A549 (cell line): Measurements from ENCODE around the gene ABCF2. TPM values are rescaled to one million over a fixed set of nuclear protein-coding genes. Genes with fewer than 3 reads are reported as not detected.

ENCODE experiments used
- ATAC-seq, 2 experiments: fragments of 200-7000 bp in 1 of 2; fragments of >200 bp in 1 of 2; cut with Nextera tagmentation in 1 of 2; cut with Tn5 transposase in 1 of 2; 3 replicates each; pipeline versions ENCODE4 v1.8.0 to v1.9.1; 2018 to 2020; ENCODE audit warnings: mild to moderate bottlenecking in 1 of 2, moderate library complexity in 1 of 2
- CTCF ChIA-PET: fragments of 300-600 bp; sonication (Branson Sonifier 250); formaldehyde crosslinking; extraction: SDS; loops from one replicate; lab custom pipeline; 2021; ENCODE audit warnings: antibody characterized with exemption, inconsistent platforms; lab: Yijun Ruan, JAX
- POLR2A ChIA-PET: fragments of 350-600 bp; formaldehyde crosslinking; extraction: SDS; loops from one replicate; lab custom pipeline; 2021; ENCODE audit warnings: antibody characterized with exemption, inconsistent platforms; lab: Yijun Ruan, JAX
- DNase-seq, 2 experiments: peaks; one replicate each; pipeline versions ENCODE4 v3.0.0 to v3.0.0-alpha.2; 2011 to 2016; ENCODE audit warnings: low read depth in 1 of 2, low spot score in 1 of 2
- FAIRE-seq: peaks from 2 replicates; lab custom pipeline; 2011; peaks lifted over from hg19 to GRCh38; lab: Jason Lieb, UNC
- H3K27ac ChIP-seq, 2 experiments: fragments of >200 bp; sonication (Bioruptor Twin); formaldehyde crosslinking; 3 replicates each; pipeline ENCODE4 v1.5.1; 2016 to 2017
- H3K4me1 ChIP-seq: fragments of >200 bp; sonication (Bioruptor Twin); formaldehyde crosslinking; 3 replicates; pipeline ENCODE4 v1.6.1; 2016
- H3K4me2 ChIP-seq: fragments of >200 bp; sonication (Bioruptor Twin); formaldehyde crosslinking; 3 replicates; pipeline ENCODE4 v1.6.1; 2016
- H3K4me3 ChIP-seq: fragments of >200 bp; sonication (Bioruptor Twin); formaldehyde crosslinking; 3 replicates; pipeline ENCODE4 v1.5.1; 2016
- H3K9me3 ChIP-seq: fragments of >200 bp; sonication (Bioruptor Twin); formaldehyde crosslinking; 3 replicates; pipeline ENCODE4 v1.6.1; 2016
- ATOH8 ChIP-seq: fragments of 250-450 bp; sonication (Bioruptor Pico); IDR thresholded peaks from 2 replicates; pipeline ENCODE4 v1.5.0; 2020; ENCODE audit warnings: low read depth, mild to moderate bottlenecking, moderate library complexity
- BCL3 ChIP-seq: fragments of >200 bp; sonication (Bioruptor Twin); formaldehyde crosslinking; IDR thresholded peaks from 3 replicates; pipeline ENCODE4 v1.6.1; 2016
- BHLHE40 ChIP-seq: IDR thresholded peaks from 2 replicates; pipeline ENCODE4 v1.6.1; 2012; ENCODE audit warnings: low read depth, low read length, inconsistent platforms
- CBX2 ChIP-seq: fragments of 200-600 bp; sonication (generic); IDR thresholded peaks from 2 replicates; pipeline ENCODE4 v1.6.1; 2016; ENCODE audit warnings: low read depth, mild to moderate bottlenecking, borderline replicate concordance
- CHD2 ChIP-seq: fragments of 150-350 bp; IDR thresholded peaks from 2 replicates; pipeline ENCODE4 v1.6.1; 2014; ENCODE audit warnings: low read length; ENCODE audit not compliant: partially characterized antibody
- ELK1 ChIP-seq: fragments of 150-350 bp; IDR thresholded peaks from 2 replicates; pipeline ENCODE4 v1.6.1; 2014; ENCODE audit warnings: low read depth, mild to moderate bottlenecking, low read length
- EP300 ChIP-seq, 2 experiments: fragments of >200 bp; sonication (Bioruptor Twin); formaldehyde crosslinking; IDR thresholded peaks; 2 replicates in 1 of 2; 3 replicates in 1 of 2; pipeline ENCODE4 v1.6.1; 2016 to 2017
- ESRRA ChIP-seq: fragments of 150-350 bp; IDR thresholded peaks from 2 replicates; pipeline ENCODE4 v1.6.1; 2014; ENCODE audit warnings: mild to moderate bottlenecking, low read length, borderline replicate concordance
- FOSL2 ChIP-seq, 2 experiments: fragments of 450-650 bp in 1 of 2; fragments of >200 bp in 1 of 2; sonication (Bioruptor Twin) in 1 of 2; formaldehyde crosslinking; IDR thresholded peaks; 2 replicates each; pipeline versions ENCODE4 v1.5.0 to v1.6.1; 2016 to 2020; ENCODE audit warnings: mild to moderate bottlenecking in 1 of 2, moderate library complexity in 1 of 2
- HDAC2 ChIP-seq: fragments of 200-600 bp; sonication (generic); IDR thresholded peaks from 2 replicates; pipeline ENCODE4 v1.6.1; 2016
- HEYL ChIP-seq: fragments of 250-450 bp; sonication (Bioruptor Pico); IDR thresholded peaks from 2 replicates; pipeline ENCODE4 v1.8.0; 2021; ENCODE audit warnings: mild to moderate bottlenecking, moderate library complexity
- HOXA7 ChIP-seq: fragments of 250-450 bp; sonication (Bioruptor Pico); IDR thresholded peaks from 2 replicates; pipeline ENCODE4 v1.5.0; 2020; ENCODE audit warnings: mild to moderate bottlenecking, moderate library complexity
- HOXB13 ChIP-seq: fragments of 250-450 bp; sonication (Bioruptor Pico); IDR thresholded peaks from 2 replicates; pipeline ENCODE4 v1.5.0; 2020; ENCODE audit warnings: low read depth, mild to moderate bottlenecking, moderate library complexity
- HOXB5 ChIP-seq: fragments of 250-450 bp; sonication (Bioruptor Pico); IDR thresholded peaks from 2 replicates; pipeline ENCODE4 v1.5.0; 2020; ENCODE audit warnings: mild to moderate bottlenecking, moderate library complexity
- JUN ChIP-seq, 2 experiments: fragments of >200 bp; sonication (Bioruptor Twin); formaldehyde crosslinking; IDR thresholded peaks; 2 replicates in 1 of 2; 3 replicates in 1 of 2; pipeline ENCODE4 v1.6.1; 2016 to 2017
- KDM1A ChIP-seq: fragments of 200-600 bp; sonication (generic); IDR thresholded peaks from 2 replicates; pipeline ENCODE4 v1.6.1; 2016; ENCODE audit warnings: low read depth, mild to moderate bottlenecking
- MAFK ChIP-seq: fragments of 450-650 bp; IDR thresholded peaks from 2 replicates; pipeline ENCODE4 v1.6.1; 2014; ENCODE audit not compliant: partially characterized antibody
- MAZ ChIP-seq: fragments of 150-350 bp; IDR thresholded peaks from 2 replicates; pipeline ENCODE4 v1.6.1; 2014; ENCODE audit warnings: antibody characterized with exemption, low read depth, low read length, borderline replicate concordance
- MYC ChIP-seq: IDR thresholded peaks from 2 replicates; pipeline ENCODE4 v1.6.1; 2012; ENCODE audit warnings: mild to moderate bottlenecking, inconsistent platforms, low read length, improper control_type of control experiment, borderline replicate concordance
- NFE2L2 ChIP-seq: fragments of 150-350 bp; conservative IDR thresholded peaks from 2 replicates; pipeline ENCODE4 v1.6.1; 2014; ENCODE audit warnings: low read length
- NPAS2 ChIP-seq: fragments of 250-450 bp; sonication (Bioruptor Pico); IDR thresholded peaks from 2 replicates; pipeline ENCODE4 v1.8.0; 2022; ENCODE audit warnings: mild to moderate bottlenecking, moderate library complexity, borderline replicate concordance
- NR3C1 ChIP-seq: fragments of >200 bp; sonication (Bioruptor Twin); formaldehyde crosslinking; IDR thresholded peaks from 3 replicates; pipeline ENCODE4 v1.6.1; 2017
- POLR2A ChIP-seq: IDR thresholded peaks from 2 replicates; pipeline ENCODE4 v1.6.1; 2012; ENCODE audit warnings: mild to moderate bottlenecking, low read length
- RAD21 ChIP-seq, 2 experiments: fragments of >200 bp in 1 of 2; sonication (Bioruptor Twin) in 1 of 2; formaldehyde crosslinking in 1 of 2; IDR thresholded peaks in 1 of 2; conservative IDR thresholded peaks in 1 of 2; 2 replicates in 1 of 2; 3 replicates in 1 of 2; pipeline ENCODE4 v1.6.1; 2012 to 2018; ENCODE audit warnings: inconsistent platforms in 1 of 2
- RARB ChIP-seq: fragments of 250-450 bp; sonication (Bioruptor Pico); IDR thresholded peaks from 2 replicates; pipeline ENCODE4 v1.8.0; 2021; ENCODE audit warnings: mild to moderate bottlenecking, moderate library complexity
- RCOR1 ChIP-seq: fragments of 150-350 bp; IDR thresholded peaks from 2 replicates; pipeline ENCODE4 v1.6.1; 2014; ENCODE audit warnings: antibody characterized with exemption, low read length, low read depth
- RNF2 ChIP-seq: fragments of 200-600 bp; sonication (generic); IDR thresholded peaks from 2 replicates; pipeline ENCODE4 v1.6.1; 2016; ENCODE audit warnings: low read depth, mild to moderate bottlenecking, antibody characterized with exemption, moderate library complexity, borderline replicate concordance
- ZNF302 ChIP-seq: fragments of 250-450 bp; sonication (Bioruptor Pico); IDR thresholded peaks from 2 replicates; pipeline ENCODE4 v1.9.0; 2021; ENCODE audit warnings: inconsistent platforms, mild to moderate bottlenecking, moderate library complexity
- WGBS: methylation state at CpG from one replicate; pipeline ENCODE4 v1.1.6; 2017; ENCODE audit errors: missing lambda C conversion rate; 5-methylcytosine and 5-hydroxymethylcytosine counted together
- polyA plus RNA-seq, 4 experiments: library from polyadenylated mRNA; depleted of rRNA in 3 of 4; stranded (reverse); fragments of >200 nt; fragmentation: RNase III in 1 of 4; extraction: RNeasy Plus Mini Kit Qiagen cat#74134 plus additional on column Dnase treatment in 1 of 4; gene quantifications; 2 replicates in 3 of 4; 3 replicates in 1 of 4; pipeline ENCODE4 v1.2.3, GENCODE V29; 2011 to 2017

ABCF2 gene
- polyA plus RNA-seq, 2 of the 4 experiments (the other 2 are of a cell fraction), result 47.8 to 70.9 TPM

- TF ChIP-seq POLR2A (no peak), RAD21 (conservative IDR thresholded peaks at IDR 0.05 in 1 of 2, IDR thresholded peaks at IDR 0.05 in 1 of 2) (no peak), RCOR1 (no peak), BHLHE40 (no peak), JUN (IDR thresholded peaks at IDR 0.05) (no peak), CBX2 (no peak), ESRRA (no peak), ATOH8 (CRISPR knock-in tag) (no peak), KDM1A (no peak), ELK1 (no peak), MAZ (no peak), MYC (no peak), HOXB5 (CRISPR knock-in tag) (no peak), EP300 (IDR thresholded peaks at IDR 0.05) (no peak), NFE2L2 (no peak)
- WGBS, result 77% methylated on average over 7 of the region's 12 CpGs
- CTCF ChIA-PET, result interaction anchor here (1.2 to 2.1 kb wide), 7 partner anchors 11 to 96 kb away, joined by 3 to 6 read pairs (median 3); no protein-coding TSS in a partner anchor
- no peak for DNase-seq
- FAIRE-seq, result no peak
- H3K27ac ChIP-seq, result no peak overlapping the region
- H3K4me1 ChIP-seq, result no peaks in the 10 kb centered on the region
- H3K4me2 ChIP-seq, result no peak overlapping the region
- H3K4me3 ChIP-seq, result no peak overlapping the region
- POLR2A ChIA-PET, result no interaction called here
- no peaks in the 10 kb centered on the region for H3K9me3 ChIP-seq
- ATAC-seq, result no peak
These were observed 19.2 kb downstream of the ABCF2 start for GRCh38 chr7:151207804-151208203.

- Histone ChIP-seq H3K27ac (no peak overlapping the region), H3K4me2 (no peak overlapping the region), H3K4me3 (no peak overlapping the region), H3K4me1 (no peaks in the 10 kb centered on the region), H3K9me3 (no peaks in the 10 kb centered on the region)
- ChIA-PET CTCF (interaction anchor here (1.2 to 2.1 kb wide), 7 partner anchors 18 to 97 kb away, joined by 3 to 6 read pairs (median 3); no protein-coding TSS in a partner anchor), POLR2A (no interaction called here)
- no peak for ATAC-seq
- FAIRE-seq, result no peak
- 77% methylated on average over 9 of the region's 9 CpGs for WGBS
- TF ChIP-seq RCOR1, result no peak
- TF ChIP-seq RNF2, result no peak
- TF ChIP-seq HOXB5 (CRISPR knock-in tag), result no peak
- no peak for TF ChIP-seq EP300 (IDR thresholded peaks at IDR 0.05)
- no peak for TF ChIP-seq MYC
- no peak for TF ChIP-seq MAFK
- no peak for TF ChIP-seq HOXA7 (CRISPR knock-in tag)
- no peak for TF ChIP-seq MAZ
- no peak for TF ChIP-seq NR3C1
- no peak for TF ChIP-seq CHD2
- no peak for DNase-seq
These were observed 19.7 kb downstream of the ABCF2 start for GRCh38 chr7:151207315-151207714.

GRCh38 chr7:151206914-151207313 is 20.1 kb downstream of the ABCF2 start:
- H3K27ac ChIP-seq, result no peak overlapping the region
- H3K9me3 ChIP-seq, result no peaks in the 10 kb centered on the region
- ChIA-PET CTCF (interaction anchor here (1.0 to 2.0 kb wide), 7 partner anchors 18 to 96 kb away, joined by 3 to 5 read pairs (median 3); no protein-coding TSS in a partner anchor), POLR2A (no interaction called here)
- DNase-seq, result no peak
- WGBS, result 57% methylated on average over 9 of the region's 9 CpGs
- FAIRE-seq, result no peak
- ATAC-seq, result no peak
- H3K4me1 ChIP-seq, result no peaks in the 10 kb centered on the region
- no peak overlapping the region for H3K4me2 ChIP-seq
- TF ChIP-seq ZNF302 (CRISPR knock-in tag), result no peak
- no peak for TF ChIP-seq NR3C1
- TF ChIP-seq HEYL (CRISPR knock-in tag), result no peak
- TF ChIP-seq RARB, result no peak
- no peak for TF ChIP-seq ELK1
- TF ChIP-seq HDAC2, result no peak
- no peak for TF ChIP-seq NPAS2 (CRISPR knock-in tag)
- no peak for TF ChIP-seq HOXB13
- TF ChIP-seq BCL3, result no peak
- no peak for TF ChIP-seq FOSL2 (IDR thresholded peaks at IDR 0.05)
- no peak for TF ChIP-seq FOSL2 (CRISPR knock-in tag; IDR thresholded peaks at IDR 0.05)
- TF ChIP-seq, all 56 proteins: peak for 0
- no peak overlapping the region for H3K4me3 ChIP-seq
